Activated naive CD8-positive, alpha-beta T cell (primary cell): ENCODE data around the gene CDKN3.
A peak's percentile ranks its signal among the peaks of the same experiment; 100 is the strongest.
"Not testable (repeated sequence)": the region's sequence is repeated elsewhere in the genome, so short reads cannot be mapped to it uniquely, and the experiment has no call there.

ENCODE experiments used
- H3K27ac Mint-ChIP-seq: one replicate; pipeline ENCODE4 v1.8.0; 2021; ENCODE audit warnings: mixed read lengths
- H3K27me3 Mint-ChIP-seq: one replicate; pipeline ENCODE4 v1.8.0; 2021; ENCODE audit warnings: mixed read lengths
- H3K36me3 Mint-ChIP-seq: one replicate; pipeline ENCODE4 v1.8.0; 2021; ENCODE audit warnings: mixed read lengths
- H3K4me1 Mint-ChIP-seq: one replicate; pipeline ENCODE4 v1.8.0; 2021; ENCODE audit warnings: low read depth, mixed read lengths
- H3K4me3 Mint-ChIP-seq: one replicate; pipeline ENCODE4 v1.8.0; 2021; ENCODE audit warnings: mild to moderate bottlenecking, mixed read lengths
- H3K9me3 Mint-ChIP-seq: one replicate; pipeline ENCODE4 v1.8.0; 2021; ENCODE audit warnings: low read depth, mixed read lengths

Gene CDKN3

GRCh38 chr14:54425537-54426274 is 28.9 kb downstream of the CDKN3 start:
- H3K27ac Mint-ChIP-seq = no peak overlapping the region
- H3K36me3 Mint-ChIP-seq = peaks cover 2% of the 10 kb centered on the region
- no peaks in the 10 kb centered on the region for H3K9me3 Mint-ChIP-seq
- no peaks in the 10 kb centered on the region for H3K27me3 Mint-ChIP-seq
- peaks cover 25% of the 10 kb centered on the region for H3K4me1 Mint-ChIP-seq
- no peak overlapping the region for H3K4me3 Mint-ChIP-seq

DNA sequence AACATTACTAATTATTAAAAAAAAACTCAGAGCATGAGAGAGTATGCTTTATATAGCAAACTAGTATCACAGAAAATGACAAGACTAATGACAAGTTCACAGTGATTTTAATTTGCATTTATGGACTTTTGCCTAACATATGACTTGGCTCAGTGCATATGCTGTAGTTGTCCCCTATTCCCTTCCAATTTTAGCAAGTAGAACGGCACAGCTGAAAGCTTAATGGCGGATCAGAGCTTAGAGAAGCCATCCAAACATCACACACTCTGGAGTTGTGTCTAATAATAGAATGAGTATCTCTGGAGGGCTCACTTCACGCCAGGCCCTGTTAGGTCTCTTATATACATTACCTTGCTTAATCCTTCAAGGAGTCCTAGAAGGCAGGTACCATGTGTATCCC is 31.1 kb downstream of the CDKN3 start:
- Mint-ChIP-seq H3K27me3 (no peaks in the 10 kb centered on the region), H3K4me1 (peaks cover 33% of the 10 kb centered on the region), H3K27ac (peak overlapping the region; percentile 86), H3K9me3 (no peaks in the 10 kb centered on the region), H3K4me3 (peak overlapping the region; percentile 3), H3K36me3 (peaks cover 2% of the 10 kb centered on the region)

DNA sequence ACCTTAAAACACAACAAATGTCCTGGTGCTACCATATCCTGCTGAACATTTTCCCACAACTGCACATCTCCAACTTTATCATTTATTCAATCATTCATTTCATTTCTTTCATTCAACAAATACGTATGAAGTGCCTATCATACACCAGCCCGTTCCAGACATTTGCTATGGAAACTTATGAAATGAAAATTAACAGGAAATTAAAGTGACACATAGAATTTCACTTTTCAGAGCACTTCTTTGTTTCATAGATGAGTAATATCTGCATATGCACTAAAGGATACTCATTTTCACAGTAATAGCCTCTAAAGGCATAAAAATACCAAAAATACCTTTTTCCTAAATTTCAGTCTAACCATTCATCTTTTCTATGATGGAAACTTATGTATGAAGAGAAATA is 31.7 kb downstream of the CDKN3 start:
- H3K9me3 Mint-ChIP-seq = no peaks in the 10 kb centered on the region
- H3K27ac Mint-ChIP-seq = peak overlapping the region; percentile 86
- peaks cover 2% of the 10 kb centered on the region for H3K36me3 Mint-ChIP-seq
- peak overlapping the region; percentile 35 for H3K4me3 Mint-ChIP-seq
- H3K4me1 Mint-ChIP-seq = peaks cover 39% of the 10 kb centered on the region
- no peaks in the 10 kb centered on the region for H3K27me3 Mint-ChIP-seq

- Mint-ChIP-seq H3K4me3 (peak overlapping the region; percentile 79), H3K4me1 (peaks cover 77% of the 10 kb centered on the region), H3K36me3 (peaks cover 6% of the 10 kb centered on the region), H3K27me3 (no peaks in the 10 kb centered on the region), H3K9me3 (no peaks in the 10 kb centered on the region), H3K27ac (peak overlapping the region; percentile 84)
These were observed 38.7 kb downstream of the CDKN3 start for GRCh38 chr14:54435500-54435981.

DNA sequence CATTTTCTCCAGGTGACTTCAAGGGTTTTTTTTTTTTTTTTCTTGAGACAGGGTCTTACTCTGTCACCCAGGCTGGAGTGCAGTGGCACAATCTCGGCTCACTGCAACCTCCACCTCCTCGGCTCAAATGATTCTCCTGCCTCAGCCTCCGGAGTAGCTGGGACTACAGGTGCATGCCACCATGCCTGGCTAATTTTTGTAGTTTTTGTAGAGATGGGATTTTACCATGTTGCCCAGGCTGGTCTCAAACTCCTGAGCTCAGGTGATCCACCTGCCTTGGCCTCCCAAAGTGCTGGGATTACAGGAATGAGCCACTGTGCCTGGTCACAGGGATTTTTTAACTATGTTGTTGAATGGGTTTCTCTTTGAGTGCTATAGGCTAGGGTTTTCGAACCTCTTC is 41.1 kb downstream of the CDKN3 start:
- H3K4me1 Mint-ChIP-seq = peaks cover 79% of the 10 kb centered on the region
- H3K9me3 Mint-ChIP-seq, H3K36me3 Mint-ChIP-seq: not testable (repeated sequence)

GRCh38 chr14:54438703-54439102 is 41.9 kb downstream of the CDKN3 start:
- Mint-ChIP-seq H3K9me3 (no peaks in the 10 kb centered on the region), H3K4me3 (peak overlapping the region; percentile 59), H3K27me3 (no peaks in the 10 kb centered on the region), H3K27ac (no peak overlapping the region), H3K4me1 (peaks cover 72% of the 10 kb centered on the region), H3K36me3 (peaks cover 6% of the 10 kb centered on the region)

More for the DNA sequence above, 41.1 kb downstream of the CDKN3 start:
- H3K27me3 Mint-ChIP-seq, H3K27ac Mint-ChIP-seq: not testable (repeated sequence)
- peak overlapping the region; percentile 20 for H3K4me3 Mint-ChIP-seq

DNA sequence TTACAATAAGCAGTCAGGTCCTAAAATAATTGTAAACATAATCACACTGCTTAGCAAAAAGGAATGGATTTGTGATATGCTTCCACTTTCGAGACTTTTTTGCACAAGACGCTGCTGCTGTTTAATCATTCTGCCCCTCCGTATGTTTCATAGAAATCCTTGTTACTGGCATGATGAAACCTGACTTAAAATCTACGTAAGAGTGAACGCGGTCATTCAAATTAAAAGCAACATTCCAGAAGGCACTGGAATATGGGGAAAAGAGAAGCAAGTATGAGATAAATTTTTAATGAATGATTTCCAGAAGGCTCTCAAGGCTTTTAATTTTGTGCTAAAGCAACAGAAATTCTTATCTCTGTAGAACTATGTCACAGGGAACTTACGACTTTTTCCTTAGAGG is 43.2 kb downstream of the CDKN3 start:
- Mint-ChIP-seq H3K27me3 (no peaks in the 10 kb centered on the region), H3K9me3 (no peaks in the 10 kb centered on the region), H3K27ac (peak overlapping the region; percentile 90), H3K36me3 (peaks cover 3% of the 10 kb centered on the region), H3K4me1 (peaks cover 59% of the 10 kb centered on the region), H3K4me3 (peak overlapping the region; percentile 94)

GRCh38 chr14:54440476-54440872 is 43.7 kb downstream of the CDKN3 start:
- H3K36me3 Mint-ChIP-seq = peaks cover 3% of the 10 kb centered on the region
- peak overlapping the region; percentile 94 for H3K4me3 Mint-ChIP-seq
- no peaks in the 10 kb centered on the region for H3K9me3 Mint-ChIP-seq
- peak overlapping the region; percentile 90 for H3K27ac Mint-ChIP-seq
- H3K27me3 Mint-ChIP-seq = no peaks in the 10 kb centered on the region
- peaks cover 54% of the 10 kb centered on the region for H3K4me1 Mint-ChIP-seq

GRCh38 chr14:54440873-54441868 is 44.4 kb downstream of the CDKN3 start, which contains the start of gene CNIH1:
Gene CNIH1, minus strand, starts transcription at chr14:54441374. Its CDS starts 47 bp downstream, at chr14:54441327.
- Mint-ChIP-seq H3K9me3 (no peaks in the 10 kb centered on the region), H3K27me3 (no peaks in the 10 kb centered on the region), H3K36me3 (no peaks in the 10 kb centered on the region)

DNA sequence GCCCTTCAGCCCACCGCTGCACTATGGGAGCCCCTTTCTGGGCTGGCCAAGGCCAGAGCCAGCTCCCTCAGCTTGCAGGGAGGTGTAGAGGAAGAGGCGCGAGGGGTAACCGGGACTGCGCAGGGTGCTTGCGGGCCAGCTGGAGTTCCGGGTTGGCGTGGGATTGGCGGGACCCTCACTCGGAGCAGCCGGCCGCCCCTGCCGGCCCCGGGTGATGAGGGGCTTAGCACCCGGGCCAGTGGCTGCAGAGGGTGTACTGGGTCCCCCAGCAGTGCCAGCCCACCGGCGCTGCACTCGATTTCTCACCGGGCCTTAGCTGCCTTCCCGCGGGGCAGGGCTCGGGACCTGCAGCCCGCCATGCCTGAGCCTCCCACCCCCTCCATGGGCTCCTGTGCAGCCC is 46.2 kb downstream of the CDKN3 start:
- not testable (repeated sequence) for H3K27me3 Mint-ChIP-seq, H3K4me3 Mint-ChIP-seq, H3K27ac Mint-ChIP-seq, H3K36me3 Mint-ChIP-seq, H3K9me3 Mint-ChIP-seq
- peaks cover 34% of the 10 kb centered on the region for H3K4me1 Mint-ChIP-seq

More at GRCh38 chr14:54440873-54441868, 44.4 kb downstream of the CDKN3 start, which contains the start of gene CNIH1:
- peak within 1 kb of the TSS; percentile 93 for H3K27ac Mint-ChIP-seq
- H3K4me3 Mint-ChIP-seq = peak within 1 kb of the TSS; percentile 94
- H3K4me1 Mint-ChIP-seq = peaks cover 48% of the 10 kb centered on the region

DNA sequence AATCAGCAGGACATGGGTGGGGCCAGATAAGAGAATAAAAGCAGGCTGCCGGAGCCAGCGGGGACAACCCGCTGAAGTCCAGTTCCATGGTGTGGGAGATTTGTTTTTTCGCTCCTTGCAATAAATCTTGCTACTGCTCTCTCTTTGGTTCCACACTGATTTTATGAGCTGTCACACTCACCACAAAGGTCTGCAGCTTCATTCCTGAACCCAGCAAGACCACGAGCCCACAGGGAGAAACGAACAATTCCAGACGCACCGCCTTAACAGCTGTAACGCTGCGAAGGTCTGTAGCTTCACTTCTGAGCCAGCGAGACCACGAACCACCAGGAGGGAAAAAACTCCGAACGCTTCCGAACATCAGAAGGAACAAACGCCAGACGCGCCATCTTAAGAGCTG is 47.2 kb downstream of the CDKN3 start:
- H3K4me3 Mint-ChIP-seq = no peak overlapping the region
- H3K9me3 Mint-ChIP-seq = no peaks in the 10 kb centered on the region
- peaks cover 5% of the 10 kb centered on the region for H3K36me3 Mint-ChIP-seq
- H3K27ac Mint-ChIP-seq = no peak overlapping the region
- peaks cover 24% of the 10 kb centered on the region for H3K4me1 Mint-ChIP-seq
- peaks cover 3% of the 10 kb centered on the region for H3K27me3 Mint-ChIP-seq

GRCh38 chr14:54444681-54445080 is 47.9 kb downstream of the CDKN3 start:
- no peak overlapping the region for H3K27ac Mint-ChIP-seq
- no peak overlapping the region for H3K4me3 Mint-ChIP-seq
- H3K9me3 Mint-ChIP-seq = no peaks in the 10 kb centered on the region
- peaks cover 3% of the 10 kb centered on the region for H3K27me3 Mint-ChIP-seq
- peaks cover 5% of the 10 kb centered on the region for H3K36me3 Mint-ChIP-seq
- peaks cover 19% of the 10 kb centered on the region for H3K4me1 Mint-ChIP-seq

- Mint-ChIP-seq H3K9me3 (no peaks in the 10 kb centered on the region), H3K4me1 (peaks cover 9% of the 10 kb centered on the region), H3K27ac (no peak overlapping the region), H3K27me3 (peaks cover 4% of the 10 kb centered on the region), H3K36me3 (peaks cover 7% of the 10 kb centered on the region), H3K4me3 (no peak overlapping the region)
These were observed 49.4 kb downstream of the CDKN3 start for GRCh38 chr14:54446161-54446693.

DNA sequence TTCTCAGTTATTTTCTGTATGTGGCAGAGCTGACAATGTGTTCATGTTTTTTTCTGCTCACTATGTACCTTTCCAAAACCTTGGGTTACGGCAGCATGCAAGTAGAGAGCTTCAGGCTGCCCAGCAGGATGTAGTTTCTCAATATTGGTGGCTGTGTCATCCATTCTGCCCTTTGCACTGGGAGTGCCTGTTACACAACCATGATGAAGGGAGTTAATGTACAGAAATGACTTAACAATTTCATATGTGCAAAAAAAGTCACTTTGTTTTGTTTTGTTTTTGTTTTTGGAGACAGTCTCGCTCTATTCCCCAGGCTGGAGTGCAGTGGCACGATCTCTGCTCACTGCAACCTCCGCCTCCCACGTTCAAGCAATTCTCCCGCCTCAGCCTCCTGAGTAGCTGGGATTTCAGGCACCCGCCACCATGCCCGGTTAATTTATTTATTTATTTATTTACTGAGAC is 50.5 kb downstream of the CDKN3 start:
- Mint-ChIP-seq H3K4me1 (no peaks in the 10 kb centered on the region), H3K4me3 (no peak overlapping the region), H3K27me3 (peaks cover 4% of the 10 kb centered on the region), H3K9me3 (no peaks in the 10 kb centered on the region), H3K36me3 (peaks cover 7% of the 10 kb centered on the region), H3K27ac (no peak overlapping the region)
